ENCODE measurements around the gene CBFA2T3. TPM values are rescaled to one million over a fixed set of nuclear protein-coding genes. Genes with fewer than 3 reads are reported as not detected.
"Not testable (repeated sequence)": the region's sequence is repeated elsewhere in the genome, so short reads cannot be mapped to it uniquely, and the experiment has no call there.

The CBFA2T3 gene
- total RNA-seq, 1 donor from 2014 or later, result not detected

DNA sequence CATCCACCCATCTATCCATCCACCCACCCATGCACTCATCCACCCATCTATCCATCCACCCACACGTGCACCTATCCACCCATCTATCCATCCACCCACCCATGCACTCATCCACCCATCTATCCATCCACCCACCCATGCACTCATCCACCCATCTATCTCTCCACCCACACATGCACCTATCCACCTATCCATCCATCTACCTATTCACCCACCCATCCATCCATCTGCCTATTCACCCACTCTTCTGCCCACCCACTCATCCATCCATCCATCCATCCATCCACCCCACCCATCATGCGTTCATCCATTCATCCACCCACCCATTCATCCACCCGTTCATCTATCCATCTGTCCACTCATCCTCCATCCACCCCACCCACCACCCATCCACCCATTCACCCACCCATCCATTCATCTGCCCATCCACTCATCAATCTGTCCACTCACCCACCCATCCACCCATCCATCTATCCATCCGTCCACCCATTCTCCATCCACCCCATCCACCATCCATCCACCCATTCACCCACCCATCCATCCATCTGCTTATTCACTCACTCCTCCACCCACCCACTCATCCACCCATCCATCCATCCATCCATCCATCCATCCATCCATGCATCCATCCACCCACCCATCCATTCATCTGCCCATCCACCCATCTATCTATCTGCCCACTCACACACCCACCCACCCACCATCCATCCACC is 35.1 kb upstream of the CBFA2T3 start:
- no peak overlapping the region for H3K27ac Mint-ChIP-seq (ENCODE audit: unreplicated experiment)
- H3K27me3 Mint-ChIP-seq (ENCODE audit: unreplicated experiment), result peaks cover 3% of the 10 kb centered on the region
- H3K4me1 Mint-ChIP-seq (ENCODE audit: unreplicated experiment), result no peaks in the 10 kb centered on the region
- TF ChIP-seq, protein P1, sequence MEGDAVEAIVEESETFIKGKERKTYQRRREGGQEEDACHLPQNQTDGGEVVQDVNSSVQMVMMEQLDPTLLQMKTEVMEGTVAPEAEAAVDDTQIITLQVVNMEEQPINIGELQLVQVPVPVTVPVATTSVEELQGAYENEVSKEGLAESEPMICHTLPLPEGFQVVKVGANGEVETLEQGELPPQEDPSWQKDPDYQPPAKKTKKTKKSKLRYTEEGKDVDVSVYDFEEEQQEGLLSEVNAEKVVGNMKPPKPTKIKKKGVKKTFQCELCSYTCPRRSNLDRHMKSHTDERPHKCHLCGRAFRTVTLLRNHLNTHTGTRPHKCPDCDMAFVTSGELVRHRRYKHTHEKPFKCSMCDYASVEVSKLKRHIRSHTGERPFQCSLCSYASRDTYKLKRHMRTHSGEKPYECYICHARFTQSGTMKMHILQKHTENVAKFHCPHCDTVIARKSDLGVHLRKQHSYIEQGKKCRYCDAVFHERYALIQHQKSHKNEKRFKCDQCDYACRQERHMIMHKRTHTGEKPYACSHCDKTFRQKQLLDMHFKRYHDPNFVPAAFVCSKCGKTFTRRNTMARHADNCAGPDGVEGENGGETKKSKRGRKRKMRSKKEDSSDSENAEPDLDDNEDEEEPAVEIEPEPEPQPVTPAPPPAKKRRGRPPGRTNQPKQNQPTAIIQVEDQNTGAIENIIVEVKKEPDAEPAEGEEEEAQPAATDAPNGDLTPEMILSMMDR (IDR thresholded peaks at IDR 0.05), result no peak
- no peak for DNase-seq (ENCODE audit: extremely low spot score, unreplicated experiment)
- no peaks in the 10 kb centered on the region for H3K36me3 Mint-ChIP-seq (ENCODE audit: unreplicated experiment)
- no peak overlapping the region for H3K4me3 Mint-ChIP-seq (ENCODE audit: unreplicated experiment)
- H3K9me3 Mint-ChIP-seq (ENCODE audit: unreplicated experiment), result peaks cover 5% of the 10 kb centered on the region

DNA sequence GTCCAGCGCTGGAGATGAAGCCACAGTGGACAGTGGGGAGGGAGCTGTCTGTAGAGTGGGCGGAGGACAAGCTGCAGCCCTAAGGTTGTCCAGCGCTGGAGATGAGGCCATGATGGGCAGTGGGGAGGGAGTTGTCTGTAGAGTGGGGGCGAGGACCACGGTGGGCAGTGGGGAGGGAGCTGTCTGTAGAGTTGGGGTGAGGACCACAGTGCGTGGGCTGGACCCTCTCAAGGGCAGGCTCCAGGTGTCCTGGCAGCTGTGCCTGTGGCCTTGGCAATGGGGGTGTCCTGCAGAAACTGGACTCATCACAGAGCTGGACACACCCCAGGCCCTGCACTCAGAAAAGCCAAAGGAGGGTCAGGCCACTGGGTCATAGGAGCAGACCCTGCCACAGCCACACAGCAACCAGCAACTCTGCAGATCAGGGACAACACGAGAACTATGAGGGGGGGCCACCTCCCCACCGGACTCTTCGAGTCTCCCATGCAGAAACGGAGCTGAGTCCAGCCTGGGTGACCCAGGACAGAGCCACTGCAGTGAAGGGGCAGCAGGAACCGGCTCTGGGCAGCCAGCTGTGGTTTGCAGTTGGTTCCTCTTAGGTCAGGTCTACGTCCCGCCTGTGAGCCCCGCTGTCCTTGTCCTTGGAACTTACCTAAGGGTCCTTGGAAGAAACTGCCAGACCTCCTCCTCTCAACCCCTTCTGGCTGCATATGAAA is 33.4 kb upstream of the CBFA2T3 start:
- H3K9me3 Mint-ChIP-seq (ENCODE audit: unreplicated experiment), result peaks cover 5% of the 10 kb centered on the region
- H3K4me1 Mint-ChIP-seq (ENCODE audit: unreplicated experiment), result no peaks in the 10 kb centered on the region
- H3K27ac Mint-ChIP-seq (ENCODE audit: unreplicated experiment), result no peak overlapping the region
- H3K36me3 Mint-ChIP-seq (ENCODE audit: unreplicated experiment), result no peaks in the 10 kb centered on the region
- TF ChIP-seq, protein P1 (IDR thresholded peaks at IDR 0.05), result no peak
- H3K4me3 Mint-ChIP-seq (ENCODE audit: unreplicated experiment), result no peak overlapping the region
- DNase-seq (ENCODE audit: extremely low spot score, unreplicated experiment), result no peak
- peaks cover 3% of the 10 kb centered on the region for H3K27me3 Mint-ChIP-seq (ENCODE audit: unreplicated experiment)

DNA sequence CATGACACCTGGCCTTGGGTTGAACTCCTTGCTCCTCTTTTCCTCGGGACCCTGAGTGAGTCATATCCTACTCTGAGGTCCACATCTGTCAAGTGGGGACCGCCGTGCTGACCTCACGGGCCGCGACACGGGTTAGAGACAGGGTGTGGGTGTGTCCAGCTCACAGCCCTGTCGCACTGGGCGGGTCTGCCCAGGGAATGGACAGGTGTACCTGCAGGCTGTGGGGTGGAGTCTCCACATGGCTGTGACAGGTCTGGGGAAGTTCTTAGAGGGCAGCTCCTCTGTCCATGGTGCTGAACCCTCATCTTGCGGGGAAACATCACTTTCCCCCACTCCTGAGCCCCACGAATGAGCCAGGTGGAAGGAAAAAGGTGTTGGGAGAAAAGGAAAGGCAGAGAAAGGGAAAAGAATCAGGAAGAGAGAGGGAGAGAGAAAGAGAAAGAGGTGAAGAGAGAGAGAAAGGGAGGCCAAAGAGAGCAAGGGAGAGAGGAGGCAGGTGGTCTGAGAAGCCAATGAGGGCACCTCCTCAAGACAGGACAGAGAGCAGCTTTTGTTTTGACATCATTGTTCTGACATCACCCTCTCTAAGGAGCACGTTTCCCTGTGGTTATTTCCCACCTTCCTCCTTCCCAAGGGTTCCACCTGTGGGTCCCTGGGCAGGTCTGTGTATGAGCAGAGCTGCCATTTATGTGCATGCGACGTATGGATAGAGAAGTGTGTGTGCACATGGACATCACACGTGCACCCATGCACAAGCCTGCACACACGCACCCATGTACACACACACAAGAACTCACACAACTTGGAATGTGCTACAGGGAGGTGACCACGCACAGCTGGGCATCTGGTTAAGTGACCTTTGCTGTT is 32.6 kb upstream of the CBFA2T3 start:
- Mint-ChIP-seq H3K9me3 (ENCODE audit: unreplicated experiment) (peaks cover 5% of the 10 kb centered on the region), H3K27me3 (ENCODE audit: unreplicated experiment) (peaks cover 7% of the 10 kb centered on the region), H3K27ac (ENCODE audit: unreplicated experiment) (no peak overlapping the region), H3K4me1 (ENCODE audit: unreplicated experiment) (no peaks in the 10 kb centered on the region), H3K4me3 (ENCODE audit: unreplicated experiment) (no peak overlapping the region), H3K36me3 (ENCODE audit: unreplicated experiment) (no peaks in the 10 kb centered on the region)
- TF ChIP-seq, protein P1 (IDR thresholded peaks at IDR 0.05), result no peak
- DNase-seq (ENCODE audit: extremely low spot score, unreplicated experiment), result no peak

DNA sequence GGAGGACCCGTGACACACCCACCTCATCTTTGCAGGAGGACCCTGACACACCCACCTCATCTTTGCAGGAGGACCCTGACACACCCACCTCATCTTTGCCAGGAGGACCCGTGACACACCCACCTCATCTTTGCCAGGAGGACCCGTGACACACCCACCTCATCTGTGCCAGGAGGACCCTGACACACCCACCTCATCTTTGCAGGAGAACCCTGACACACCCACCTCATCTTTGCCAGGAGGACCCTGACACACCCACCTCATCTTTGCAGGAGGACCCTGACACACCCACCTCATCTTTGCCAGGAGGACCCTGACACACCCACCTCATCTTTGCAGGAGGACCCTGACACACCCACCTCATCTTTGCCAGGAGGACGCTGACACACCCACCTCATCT is 31.8 kb upstream of the CBFA2T3 start:
- not testable (repeated sequence) for H3K4me1 Mint-ChIP-seq (ENCODE audit: unreplicated experiment); DNase-seq (ENCODE audit: extremely low spot score, unreplicated experiment); H3K9me3 Mint-ChIP-seq (ENCODE audit: unreplicated experiment); H3K4me3 Mint-ChIP-seq (ENCODE audit: unreplicated experiment); H3K27ac Mint-ChIP-seq (ENCODE audit: unreplicated experiment); H3K27me3 Mint-ChIP-seq (ENCODE audit: unreplicated experiment); H3K36me3 Mint-ChIP-seq (ENCODE audit: unreplicated experiment)

DNA sequence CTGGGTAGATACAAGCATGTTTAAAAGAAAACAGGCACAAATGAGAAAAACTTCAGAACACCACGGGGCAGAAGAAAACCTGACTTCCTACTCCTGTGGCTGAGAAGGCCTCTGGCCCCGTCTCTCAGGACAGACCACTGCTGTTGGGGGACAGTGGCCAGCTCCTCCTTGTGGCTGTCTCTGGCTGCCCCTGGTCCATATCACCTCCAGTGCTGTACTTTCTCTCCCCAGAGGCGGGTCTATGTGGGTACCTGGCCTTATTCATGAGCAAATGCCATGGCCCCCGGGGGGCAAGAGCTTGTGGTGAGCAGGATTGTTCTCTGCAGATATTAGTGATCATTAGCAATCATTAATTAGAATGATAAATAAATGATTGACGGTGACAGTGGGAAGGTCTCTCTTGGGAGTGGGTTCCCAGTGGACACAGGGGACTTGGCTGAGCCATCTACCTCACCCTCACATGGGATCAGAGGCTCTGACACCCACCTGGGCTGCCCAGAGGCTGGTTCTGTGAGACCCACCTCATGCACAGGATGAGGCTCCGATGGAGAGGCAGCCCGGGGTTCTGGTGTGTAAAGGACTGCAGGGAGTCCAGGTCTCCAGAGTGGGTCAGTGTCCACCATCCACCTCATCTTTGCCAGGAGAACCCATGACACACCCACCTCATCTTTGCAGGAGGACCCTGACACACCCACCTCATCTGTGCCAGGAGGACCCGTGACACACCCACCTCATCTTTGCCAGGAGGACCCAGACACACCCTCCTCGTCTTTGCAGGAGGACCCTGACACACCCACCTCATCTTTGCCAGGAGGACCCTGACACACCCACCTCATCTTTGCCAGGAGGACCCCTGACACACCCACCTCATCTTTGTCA is 30.6 kb upstream of the CBFA2T3 start:
- no peaks in the 10 kb centered on the region for H3K4me1 Mint-ChIP-seq (ENCODE audit: unreplicated experiment)
- peaks cover 7% of the 10 kb centered on the region for H3K27me3 Mint-ChIP-seq (ENCODE audit: unreplicated experiment)
- DNase-seq (ENCODE audit: extremely low spot score, unreplicated experiment), result no peak
- TF ChIP-seq, protein P1 (IDR thresholded peaks at IDR 0.05), result no peak
- H3K36me3 Mint-ChIP-seq (ENCODE audit: unreplicated experiment), result no peaks in the 10 kb centered on the region
- no peak overlapping the region for H3K4me3 Mint-ChIP-seq (ENCODE audit: unreplicated experiment)
- H3K27ac Mint-ChIP-seq (ENCODE audit: unreplicated experiment), result no peak overlapping the region
- peaks cover 5% of the 10 kb centered on the region for H3K9me3 Mint-ChIP-seq (ENCODE audit: unreplicated experiment)
